PC-9 (cell line): Measurements from ENCODE around the gene LMF1. TPM values are rescaled to one million over a fixed set of nuclear protein-coding genes. Genes with fewer than 3 reads are reported as not detected.

Experiments
- BruUV-seq: library from RNA; stranded (reverse); fragments of 400-500 nt; replicated peaks from 2 replicates; lab custom pipeline; 2021; lab: Mats Ljungman, UMichigan
- CTCF ChIA-PET: fragments of 300-600 bp; sonication (Branson Sonifier 250); formaldehyde crosslinking; loops from one replicate; lab custom pipeline; 2022; ENCODE audit warnings: antibody characterized with exemption; lab: Charles Lee
- POLR2A ChIA-PET: fragments of 300-600 bp; sonication (Branson Sonifier 250); formaldehyde crosslinking; loops from one replicate; lab custom pipeline; 2022; ENCODE audit warnings: antibody characterized with exemption; ENCODE audit not compliant: unreplicated experiment; lab: Charles Lee
- DNase-seq, 2 experiments: peaks; one replicate each; pipeline versions ENCODE4 v3.0.0 to v3.0.0-alpha.2; 2015 to 2022; ENCODE audit warnings: mixed read lengths in 1 of 2
- H2AFZ ChIP-seq: fragments of 200-600 bp; sonication (generic); 2 replicates; pipeline ENCODE4 v1.8.1; 2017; ENCODE audit warnings: antibody characterized with exemption
- H3F3A ChIP-seq: fragments of 200-600 bp; sonication (generic); 2 replicates; pipeline ENCODE4 v1.8.1; 2017; ENCODE audit warnings: antibody characterized with exemption, mild to moderate bottlenecking, low read depth; ENCODE audit not compliant: insufficient read depth
- H3K27ac ChIP-seq: fragments of 200-600 bp; sonication (generic); 2 replicates; pipeline ENCODE4 v1.6.1; 2016; ENCODE audit warnings: mixed run types
- H3K27me3 ChIP-seq: fragments of 200-600 bp; sonication (generic); 2 replicates; pipeline ENCODE4 v1.6.1; 2016; ENCODE audit warnings: low read depth, mixed run types; ENCODE audit not compliant: insufficient read depth
- H3K36me3 ChIP-seq: fragments of 200-600 bp; sonication (generic); 2 replicates; pipeline ENCODE4 v1.6.1; 2016; ENCODE audit warnings: low read depth, mixed run types
- H3K4me1 ChIP-seq: fragments of 200-600 bp; sonication (generic); replicated peaks from 2 replicates; pipeline ENCODE4 v1.6.1; 2016; ENCODE audit warnings: mixed run types; ENCODE audit not compliant: insufficient read depth
- H3K4me2 ChIP-seq: fragments of 200-600 bp; sonication (generic); 2 replicates; pipeline ENCODE4 v1.6.1; 2017; ENCODE audit warnings: mixed run types
- H3K4me3 ChIP-seq: fragments of 200-600 bp; sonication (generic); 2 replicates; pipeline ENCODE4 v1.6.1; 2016; ENCODE audit warnings: mixed run types
- H3K79me2 ChIP-seq: fragments of 200-600 bp; sonication (generic); 2 replicates; pipeline ENCODE4 v1.6.1; 2017; ENCODE audit warnings: low read depth, mixed run types
- H3K9me2 ChIP-seq: fragments of 200-600 bp; sonication (generic); 2 replicates; pipeline ENCODE4 v1.8.1; 2017; ENCODE audit warnings: mild to moderate bottlenecking; ENCODE audit not compliant: insufficient read depth
- H3K9me3 ChIP-seq: fragments of 200-600 bp; sonication (generic); 2 replicates; pipeline ENCODE4 v1.8.1; 2016; ENCODE audit warnings: low read depth; ENCODE audit not compliant: insufficient read depth
- H4K20me1 ChIP-seq: fragments of 200-600 bp; sonication (generic); 2 replicates; pipeline ENCODE4 v1.8.1; 2017; ENCODE audit not compliant: insufficient read depth
- EZH2 ChIP-seq: fragments of 200-600 bp; sonication (generic); IDR thresholded peaks from 2 replicates; pipeline ENCODE4 v1.8.0; 2017; ENCODE audit warnings: antibody characterized with exemption, low read depth
- intact Hi-C: fragments of 100-400 bp; cut with micrococcal nuclease; formaldehyde crosslinking; loops from one replicate; pipeline ENCODE4 v1.10.0; 2022; ENCODE audit not compliant: unreplicated experiment
- total RNA-seq: library from RNA; stranded (reverse); gene quantifications from 2 replicates; pipeline ENCODE4 v1.2.3, GENCODE V29; 2021
- TF ChIP-seq, protein P1 (sequence below): fragments of 200-600 bp; sonication (generic); conservative IDR thresholded peaks from 2 replicates; pipeline ENCODE4 v1.6.1; 2017; ENCODE audit warnings: mixed run types, antibody characterized with exemption, mild to moderate bottlenecking, moderate library complexity

The LMF1 gene
- total RNA-seq, 1 experiment from 2014 or later = 31.3 TPM

DNA sequence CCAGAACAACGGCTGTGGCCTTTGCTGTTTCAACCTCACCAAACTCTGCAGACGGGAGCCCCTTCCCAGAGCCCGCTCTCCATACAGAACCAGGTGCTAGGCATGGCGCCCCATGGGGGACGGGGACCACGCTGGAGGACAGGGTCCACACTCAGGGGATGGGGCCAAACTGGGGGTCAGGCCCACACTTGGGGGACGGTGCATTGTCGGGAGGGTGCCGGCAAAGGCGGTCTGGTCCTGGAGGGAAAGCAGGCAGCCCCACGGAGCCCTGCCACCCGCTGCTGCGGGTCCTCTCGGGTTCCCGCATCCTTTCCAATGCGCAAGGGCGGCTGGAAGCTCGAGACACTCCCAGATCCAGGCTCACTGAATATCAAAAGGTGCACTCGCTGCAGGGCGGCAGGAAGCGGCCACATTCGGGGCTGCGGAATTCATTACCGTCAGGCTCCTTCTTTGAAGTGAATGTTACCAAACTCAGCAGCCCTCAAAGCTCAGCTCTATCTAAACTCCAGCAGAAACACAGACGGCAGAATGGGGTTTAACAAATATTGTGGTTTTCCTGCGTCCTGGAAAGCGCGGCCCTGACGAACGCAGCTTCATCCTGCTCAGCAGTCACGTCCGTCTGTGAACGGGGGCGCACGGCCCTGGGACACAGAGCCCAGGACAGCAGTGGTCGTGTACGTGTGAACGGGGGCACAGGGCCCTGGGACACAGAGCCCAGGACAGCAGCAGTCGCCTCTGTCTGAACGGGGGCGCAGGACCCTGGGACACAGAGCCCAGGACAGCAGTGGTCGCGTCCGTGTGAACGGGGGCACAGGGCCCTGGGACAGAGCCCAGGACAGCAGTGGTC, 41.3 kb downstream of the LMF1 start:
- CTCF ChIA-PET = no interaction called here
- Histone ChIP-seq H3F3A (peaks cover 9% of the 10 kb centered on the region; the same call in 1 of the 2 replicates), H3K36me3 (no peaks in the 10 kb centered on the region), H3K9me2 (no peaks in the 10 kb centered on the region), H3K4me2 (no peak overlapping the region), H3K27me3 (no peaks in the 10 kb centered on the region), H3K9me3 (no peaks in the 10 kb centered on the region), H4K20me1 (0 out of 2 replicates have a peak, but pooled peaks cover 3% of the 10 kb centered on the region), H3K79me2 (no peaks in the 10 kb centered on the region), H3K4me3 (no peak overlapping the region), H2AFZ (no peak overlapping the region), H3K27ac (no peak overlapping the region), H3K4me1 (no peaks in the 10 kb centered on the region)
- intact Hi-C loops = no loop called here
- TF ChIP-seq, protein P1, sequence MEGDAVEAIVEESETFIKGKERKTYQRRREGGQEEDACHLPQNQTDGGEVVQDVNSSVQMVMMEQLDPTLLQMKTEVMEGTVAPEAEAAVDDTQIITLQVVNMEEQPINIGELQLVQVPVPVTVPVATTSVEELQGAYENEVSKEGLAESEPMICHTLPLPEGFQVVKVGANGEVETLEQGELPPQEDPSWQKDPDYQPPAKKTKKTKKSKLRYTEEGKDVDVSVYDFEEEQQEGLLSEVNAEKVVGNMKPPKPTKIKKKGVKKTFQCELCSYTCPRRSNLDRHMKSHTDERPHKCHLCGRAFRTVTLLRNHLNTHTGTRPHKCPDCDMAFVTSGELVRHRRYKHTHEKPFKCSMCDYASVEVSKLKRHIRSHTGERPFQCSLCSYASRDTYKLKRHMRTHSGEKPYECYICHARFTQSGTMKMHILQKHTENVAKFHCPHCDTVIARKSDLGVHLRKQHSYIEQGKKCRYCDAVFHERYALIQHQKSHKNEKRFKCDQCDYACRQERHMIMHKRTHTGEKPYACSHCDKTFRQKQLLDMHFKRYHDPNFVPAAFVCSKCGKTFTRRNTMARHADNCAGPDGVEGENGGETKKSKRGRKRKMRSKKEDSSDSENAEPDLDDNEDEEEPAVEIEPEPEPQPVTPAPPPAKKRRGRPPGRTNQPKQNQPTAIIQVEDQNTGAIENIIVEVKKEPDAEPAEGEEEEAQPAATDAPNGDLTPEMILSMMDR = no peak
- no peak for TF ChIP-seq EZH2
- POLR2A ChIA-PET = no interaction called here
- no TSS peak for BruUV-seq
- DNase-seq = no peak

DNA sequence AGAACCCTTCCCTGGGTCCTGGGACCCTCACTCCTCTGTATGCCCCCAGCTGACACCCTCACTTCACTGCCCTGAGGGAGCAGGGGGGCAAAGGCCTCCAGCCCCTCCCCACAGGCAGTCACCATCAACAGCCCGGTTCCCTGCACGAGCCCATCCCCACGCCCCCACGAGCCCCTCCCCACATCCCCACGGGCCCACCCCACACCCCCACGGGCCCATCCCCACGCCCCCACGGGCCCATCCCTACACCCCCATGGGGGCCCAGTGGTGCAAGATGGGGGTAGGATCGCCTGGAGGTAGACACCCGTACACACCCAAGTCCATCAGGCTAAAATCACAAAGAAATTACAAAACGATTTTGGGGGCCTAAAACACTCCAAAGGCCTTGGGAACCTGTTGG, 42.3 kb downstream of the LMF1 start:
- no peaks in the 10 kb centered on the region for H3K4me1 ChIP-seq
- no peak for TF ChIP-seq EZH2
- TF ChIP-seq, protein P1 = no peak
- no peaks in the 10 kb centered on the region for H3K27me3 ChIP-seq
- H2AFZ ChIP-seq = no peak overlapping the region
- H3F3A ChIP-seq = peaks cover 9% of the 10 kb centered on the region; the same call in 1 of the 2 replicates
- H3K9me2 ChIP-seq = no peaks in the 10 kb centered on the region
- H3K27ac ChIP-seq = no peak overlapping the region
- no peak for DNase-seq
- intact Hi-C loops = no loop called here
- ChIA-PET POLR2A (no interaction called here), CTCF (no interaction called here)
- H4K20me1 ChIP-seq = 0 out of 2 replicates have a peak, but pooled peaks cover 3% of the 10 kb centered on the region
- no peak overlapping the region for H3K4me3 ChIP-seq
- no peaks in the 10 kb centered on the region for H3K9me3 ChIP-seq
- H3K4me2 ChIP-seq = no peak overlapping the region
- no TSS peak for BruUV-seq
- no peaks in the 10 kb centered on the region for H3K79me2 ChIP-seq
- H3K36me3 ChIP-seq = no peaks in the 10 kb centered on the region

DNA sequence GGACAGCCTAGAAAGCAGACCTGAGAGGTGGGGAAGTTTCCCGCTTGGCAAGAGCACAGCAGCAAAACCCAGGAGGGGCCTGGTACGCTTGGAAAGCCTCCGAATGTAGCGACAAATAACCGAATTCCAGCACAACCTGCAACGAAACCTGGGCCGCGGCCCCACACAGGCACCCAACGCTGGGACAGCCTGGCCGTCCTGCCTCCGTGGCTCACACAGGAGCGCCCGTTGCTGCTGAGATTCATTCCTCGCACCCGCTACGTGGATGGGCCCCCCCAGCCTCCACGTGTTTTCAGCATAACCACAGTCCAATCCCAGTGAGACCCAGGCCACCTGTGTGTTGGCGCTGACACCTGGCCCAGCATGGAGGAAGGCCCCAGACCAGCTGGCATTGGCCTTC, 42.9 kb downstream of the LMF1 start:
- Histone ChIP-seq H3F3A (peaks cover 9% of the 10 kb centered on the region; the same call in 1 of the 2 replicates), H3K27me3 (no peaks in the 10 kb centered on the region), H3K36me3 (no peaks in the 10 kb centered on the region), H3K4me1 (no peaks in the 10 kb centered on the region), H4K20me1 (0 out of 2 replicates have a peak, but pooled peaks cover 3% of the 10 kb centered on the region), H3K9me2 (no peaks in the 10 kb centered on the region), H3K27ac (no peak overlapping the region), H3K4me3 (no peak overlapping the region), H2AFZ (no peak overlapping the region), H3K4me2 (no peak overlapping the region), H3K9me3 (no peaks in the 10 kb centered on the region), H3K79me2 (no peaks in the 10 kb centered on the region)
- DNase-seq = no peak
- no TSS peak for BruUV-seq
- intact Hi-C loops = no loop called here
- POLR2A ChIA-PET = no interaction called here
- CTCF ChIA-PET = no interaction called here
- no peak for TF ChIP-seq EZH2
- TF ChIP-seq, protein P1 = no peak
